Measurements from ENCODE around the gene TFF2. TPM values are rescaled to one million over a fixed set of nuclear protein-coding genes. Genes with fewer than 3 reads are reported as not detected.

Gene TFF2
- total RNA-seq, 2 experiments from 2014 or later = not detected

- Mint-ChIP-seq H3K36me3 (ENCODE audit: low read depth) (no peaks in the 10 kb centered on the region), H3K27ac (no peak overlapping the region), H3K4me1 (ENCODE audit: low read depth) (peaks cover 22% of the 10 kb centered on the region), H3K4me3 (no peak overlapping the region), H3K9me3 (ENCODE audit: insufficient read depth) (no peaks in the 10 kb centered on the region), H3K27me3 (ENCODE audit: low read depth) (no peaks in the 10 kb centered on the region)
- DNase-seq (no peak), ATAC-seq (no peak)
- POLR2A ChIA-PET = no interaction called here
- CTCF ChIA-PET = interaction anchor here (1.1 to 2.3 kb wide), 4 partner anchors 11 to 134 kb away, joined by 3 to 12 read pairs (median 6); no protein-coding TSS in a partner anchor
Observed at GRCh38 chr21:42298657-42299056, 52.1 kb downstream of the TFF2 start.

- no peak for ATAC-seq
- CTCF ChIA-PET = interaction anchor here (1.4 to 2.0 kb wide), 2 partner anchors 11 to 39 kb away, joined by 5 to 7 read pairs; no protein-coding TSS in a partner anchor
- Mint-ChIP-seq H3K4me1 (ENCODE audit: low read depth) (peaks cover 22% of the 10 kb centered on the region), H3K4me3 (no peak overlapping the region), H3K27ac (no peak overlapping the region), H3K27me3 (ENCODE audit: low read depth) (no peaks in the 10 kb centered on the region), H3K9me3 (ENCODE audit: insufficient read depth) (no peaks in the 10 kb centered on the region), H3K36me3 (ENCODE audit: low read depth) (no peaks in the 10 kb centered on the region)
- no peak for DNase-seq
- POLR2A ChIA-PET = no interaction called here
Observed at GRCh38 chr21:42298237-42298636, 52.6 kb downstream of the TFF2 start.

GRCh38 chr21:42297377-42297776 lies 53.4 kb downstream of the TFF2 start:
- ATAC-seq (no peak), DNase-seq (no peak)
- Mint-ChIP-seq H3K4me1 (ENCODE audit: low read depth) (peaks cover 22% of the 10 kb centered on the region), H3K36me3 (ENCODE audit: low read depth) (no peaks in the 10 kb centered on the region), H3K9me3 (ENCODE audit: insufficient read depth) (no peaks in the 10 kb centered on the region), H3K27ac (no peak overlapping the region), H3K4me3 (no peak overlapping the region), H3K27me3 (ENCODE audit: low read depth) (no peaks in the 10 kb centered on the region)
- POLR2A ChIA-PET = no interaction called here
- CTCF ChIA-PET = interaction anchor here (0.9 to 2.0 kb wide), 3 partner anchors 12 to 107 kb away, joined by 3 to 7 read pairs (median 5); no protein-coding TSS in a partner anchor

GRCh38 chr21:42296501-42296900 lies 54.3 kb downstream of the TFF2 start:
- no peak overlapping the region for H3K27ac Mint-ChIP-seq
- no peak overlapping the region for H3K4me3 Mint-ChIP-seq
- no peaks in the 10 kb centered on the region for H3K36me3 Mint-ChIP-seq (ENCODE audit: low read depth)
- POLR2A ChIA-PET = no interaction called here
- no peak for DNase-seq
- H3K27me3 Mint-ChIP-seq (ENCODE audit: low read depth) = no peaks in the 10 kb centered on the region
- no peaks in the 10 kb centered on the region for H3K9me3 Mint-ChIP-seq (ENCODE audit: insufficient read depth)
- no peak for ATAC-seq
- CTCF ChIA-PET = interaction anchor here (1.2 to 2.0 kb wide), 3 partner anchors 13 to 17 kb away, joined by 3 to 7 read pairs (median 5); no protein-coding TSS in a partner anchor
- H3K4me1 Mint-ChIP-seq (ENCODE audit: low read depth) = peaks cover 22% of the 10 kb centered on the region

Other genes with a start within 250 kb of the TFF2 start
- gene ABCG1, start 131.9 kb downstream of the TFF2 start, total RNA-seq = 1 to 10 TPM; 6.7 to 8.0 TPM
- gene TFF3, start 35.6 kb downstream of the TFF2 start, total RNA-seq = not detected
- gene TFF1, start 15.5 kb upstream of the TFF2 start, total RNA-seq = not detected
- 10 to 100 TPM in 1 of 2 experiments, 1 to 10 TPM in 1; 9.9 to 10.1 TPM for gene TMPRSS3, start 45.1 kb upstream of the TFF2 start, total RNA-seq
- 10 to 100 TPM; 68.7 to 74.0 TPM for gene UBASH3A, start 52.9 kb upstream of the TFF2 start, total RNA-seq
- gene RSPH1, start 145.2 kb upstream of the TFF2 start, total RNA-seq = not detected
- 10 to 100 TPM; 18.9 to 19.2 TPM for gene SLC37A1, start 162.9 kb upstream of the TFF2 start, total RNA-seq

Measured in activated CD8-positive, alpha-beta T cell treated with anti-CD3 and anti-CD28 coated beads, Interleukin-2, amount 10 ng/mL, durations not matched to agents 7 days and 5 days (primary cell).